ENCODE data around the gene SLC38A8. TPM values are rescaled to one million over a fixed set of nuclear protein-coding genes. Genes with fewer than 3 reads are reported as not detected.

SLC38A8 gene
- total and polyA plus RNA-seq, 8 donors = 0.14 to 0.49 (median 0.34) TPM; not detected in 4

- peaks cover 0 to 89% (median 37%) of the 10 kb centered on the region in 3 donors for H3K36me3 ChIP-seq
- no peak for TF ChIP-seq CTCF (IDR thresholded peaks at IDR 0.05)
- DNase-seq = peak in 2 of 6 donors; percentile 12 to 56
- H3K27me3 ChIP-seq = no peaks in the 10 kb centered on the region
- no peak for FAIRE-seq
- 92 to 98% methylated on average over 15 of the region's 15 CpGs for WGBS, 2 donors
- no peak for ATAC-seq
- no peaks in the 10 kb centered on the region for H3K9me3 ChIP-seq
- H3K4me3 ChIP-seq = no peak overlapping the region
- intact Hi-C loops (cut with DNase I) = loop anchor here in 1 of 3 donors (10.0 kb wide), 1 partner anchor 233 kb away; no protein-coding TSS in a partner anchor
- no peak overlapping the region for H3K27ac ChIP-seq
- peaks cover 6 to 8% (median 7%) of the 10 kb centered on the region in 3 donors for H3K4me1 ChIP-seq
These were observed 15.6 kb upstream of the SLC38A8 start for GRCh38 chr16:84058211-84058610.

- intact Hi-C loops (cut with DNase I) = loop anchor here in 1 of 3 donors (10.0 kb wide), 1 partner anchor 232 kb away; no protein-coding TSS in a partner anchor
- Histone ChIP-seq H3K36me3 (peaks cover 0 to 84% (median 33%) of the 10 kb centered on the region in 3 donors), H3K9me3 (no peaks in the 10 kb centered on the region), H3K4me3 (no peak overlapping the region), H3K4me1 (peaks cover 6 to 8% (median 7%) of the 10 kb centered on the region in 3 donors), H3K27me3 (no peaks in the 10 kb centered on the region), H3K27ac (no peak overlapping the region)
- TF ChIP-seq CTCF (IDR thresholded peaks at IDR 0.05) = no peak
- DNase-seq (peak in 2 of 6 donors; percentile 12 to 37), ATAC-seq (no peak), FAIRE-seq (no peak)
- WGBS, 2 donors = 83% methylated on average over 7 of the region's 7 CpGs
These were observed 14.3 kb upstream of the SLC38A8 start for GRCh38 chr16:84056933-84057332.

- peak overlapping the region in 2 of 4 donors; percentile 61 for H3K27ac ChIP-seq
These were observed 13.4 kb upstream of the SLC38A8 start for GRCh38 chr16:84055801-84056634.

GRCh38 chr16:84055366-84055765, 12.8 kb upstream of the SLC38A8 start:
- TF ChIP-seq CTCF (IDR thresholded peaks at IDR 0.05) = no peak
- intact Hi-C loops (cut with DNase I) = loop anchor here in 1 of 3 donors (10.0 kb wide), 1 partner anchor 231 kb away; no protein-coding TSS in a partner anchor
- Histone ChIP-seq H3K27me3 (no peaks in the 10 kb centered on the region), H3K9me3 (no peaks in the 10 kb centered on the region), H3K4me3 (no peak overlapping the region), H3K4me1 (peaks cover 6 to 8% (median 7%) of the 10 kb centered on the region in 3 donors), H3K36me3 (peaks cover 0 to 69% (median 28%) of the 10 kb centered on the region in 3 donors), H3K27ac (peak overlapping the region in 3 of 4 donors; percentile 16 to 61 (median 61))
- ATAC-seq (peak; percentile 63 to 79 (median 73)), FAIRE-seq (no peak), DNase-seq (peak in 4 of 6 donors; percentile 47 to 67 (median 58))
- 29 to 40% methylated on average over 5 of the region's 5 CpGs for WGBS, 2 donors

More at GRCh38 chr16:84055801-84056634, 13.4 kb upstream of the SLC38A8 start:
- ATAC-seq = peak; percentile 80 to 96 (median 90)
- intact Hi-C loops (cut with DNase I) = loop anchor here in 1 of 3 donors (10.0 kb wide), 1 partner anchor 231 kb away; no protein-coding TSS in a partner anchor
- H3K4me1 ChIP-seq = peaks cover 6 to 8% (median 7%) of the 10 kb centered on the region in 3 donors
- H3K36me3 ChIP-seq = peaks cover 0 to 75% (median 28%) of the 10 kb centered on the region in 3 donors
- no peak for FAIRE-seq
- peak in 4 of 6 donors; percentile 49 to 73 (median 66) for DNase-seq
- H3K9me3 ChIP-seq = no peaks in the 10 kb centered on the region
- TF ChIP-seq CTCF (IDR thresholded peaks at IDR 0.05) = no peak
- H3K4me3 ChIP-seq = no peak overlapping the region
- WGBS, 2 donors = 75 to 79% methylated on average over 19 of the region's 19 CpGs
- no peaks in the 10 kb centered on the region for H3K27me3 ChIP-seq
